NCI-H748 (cell line): Measurements from ENCODE around the gene KRTAP3-2.

ENCODE experiments used
- DNase-seq: peaks from one replicate; lab custom pipeline; 2025; ENCODE audit not compliant: unreplicated experiment; lab: John Stamatoyannopoulos, UW

The KRTAP3-2 gene

GRCh38 chr17:41012326-41013120, 12.8 kb upstream of the KRTAP3-2 start:
- DNase-seq, result peak; percentile 43

- DNase-seq, result no peak
Observed at GRCh38 chr17:41010441-41010840, 10.7 kb upstream of the KRTAP3-2 start.

GRCh38 chr17:41009936-41010335, 10.2 kb upstream of the KRTAP3-2 start:
- no peak for DNase-seq

- peak; percentile 53 for DNase-seq
Observed at GRCh38 chr17:41009301-41009760, 9.6 kb upstream of the KRTAP3-2 start.

GRCh38 chr17:41008811-41009210, 9.1 kb upstream of the KRTAP3-2 start, which contains the start of gene KRTAP3-1:
TSS of gene KRTAP3-1 (minus strand) at chr17:41009128. CDS start at chr17:41009074, 54 bp downstream.
- DNase-seq, result peak; percentile 56

GRCh38 chr17:41004397-41004796, 4.7 kb upstream of the KRTAP3-2 start:
- DNase-seq, result peak; percentile 12

- no peak for DNase-seq
Observed at GRCh38 chr17:41003926-41004325, 4.2 kb upstream of the KRTAP3-2 start.

- no peak for DNase-seq
Observed at GRCh38 chr17:41002814-41003213, 3.1 kb upstream of the KRTAP3-2 start.

- no peak for DNase-seq
Observed at GRCh38 chr17:41001795-41002194, 2.1 kb upstream of the KRTAP3-2 start.

GRCh38 chr17:40997361-40997760, 2.3 kb downstream of the KRTAP3-2 start:
- DNase-seq, result no peak

GRCh38 chr17:40996829-40997228, 2.9 kb downstream of the KRTAP3-2 start:
- DNase-seq, result no peak

- DNase-seq, result no peak
Observed at GRCh38 chr17:40995116-40995515, 4.6 kb downstream of the KRTAP3-2 start.

- DNase-seq, result peak; percentile 86
Observed at GRCh38 chr17:40993839-40994238, 5.9 kb downstream of the KRTAP3-2 start, which contains the start of gene KRTAP3-3. TSS of gene KRTAP3-3 (minus strand) at chr17:40994164. CDS start at chr17:40994097, 67 bp downstream.

- no peak for DNase-seq
Observed at GRCh38 chr17:40993084-40993483, 6.6 kb downstream of the KRTAP3-2 start.

GRCh38 chr17:40992666-40993065, 7.0 kb downstream of the KRTAP3-2 start:
- peak; percentile 60 for DNase-seq

- DNase-seq, result no peak
Observed at GRCh38 chr17:40986920-40987319, 12.8 kb downstream of the KRTAP3-2 start.

GRCh38 chr17:40984226-40984625, 15.5 kb downstream of the KRTAP3-2 start, which contains the start of gene KRT40:
TSS of gene KRT40 (minus strand) at chr17:40984326. CDS start at chr17:40984273, 53 bp downstream.
- DNase-seq, result no peak

- no peak for DNase-seq
Observed at GRCh38 chr17:40981115-40981514, 18.6 kb downstream of the KRTAP3-2 start.

GRCh38 chr17:40980596-40980995, 19.1 kb downstream of the KRTAP3-2 start:
- no peak for DNase-seq

- no peak for DNase-seq
Observed at GRCh38 chr17:40980117-40980516, 19.6 kb downstream of the KRTAP3-2 start.

- DNase-seq, result no peak
Observed at GRCh38 chr17:40978575-40979151, 21.0 kb downstream of the KRTAP3-2 start.

- DNase-seq, result no peak
Observed at GRCh38 chr17:40975516-40975915, 24.2 kb downstream of the KRTAP3-2 start.
